Trophoblast cell (in vitro differentiated cells and primary cell): ENCODE results near the gene ZBTB48.

Experiments
- DNase-seq, 2 donors: peaks; one replicate each; pipeline ENCODE4 v3.0.0-alpha.2; 2016
- H2AFZ ChIP-seq: 2 replicates; pipeline ENCODE4 v1.6.1; 2013; ENCODE audit warnings: low read length, moderate library complexity, mild to moderate bottlenecking; ENCODE audit not compliant: insufficient read depth, poor library complexity
- H2AK5ac ChIP-seq: 2 replicates; pipeline ENCODE4 v1.6.1; 2013; ENCODE audit warnings: mild to moderate bottlenecking, low read length
- H2BK120ac ChIP-seq: 2 replicates; pipeline ENCODE4 v1.6.1; 2013; ENCODE audit warnings: low read length, mild to moderate bottlenecking, moderate library complexity; ENCODE audit not compliant: insufficient read depth, poor library complexity
- H2BK12ac ChIP-seq: 2 replicates; pipeline ENCODE4 v1.6.1; 2013; ENCODE audit warnings: mild to moderate bottlenecking, low read length, moderate library complexity
- H2BK5ac ChIP-seq: 2 replicates; pipeline ENCODE4 v1.6.1; 2013; ENCODE audit warnings: low read length, low read depth, moderate library complexity, mild to moderate bottlenecking; ENCODE audit not compliant: poor library complexity
- H3K14ac ChIP-seq: 2 replicates; pipeline ENCODE4 v1.6.1; 2013; ENCODE audit warnings: mild to moderate bottlenecking, low read length
- H3K18ac ChIP-seq: 2 replicates; pipeline ENCODE4 v1.6.1; 2013; ENCODE audit warnings: mild to moderate bottlenecking, low read length
- H3K23ac ChIP-seq: 2 replicates; pipeline ENCODE4 v1.6.1; 2013; ENCODE audit warnings: low read length
- H3K27ac ChIP-seq: 2 replicates; pipeline ENCODE4 v1.5.1; 2013; ENCODE audit warnings: low read depth, mild to moderate bottlenecking, inconsistent platforms, low read length, moderate library complexity
- H3K27me3 ChIP-seq: 2 replicates; pipeline ENCODE4 v1.6.1; 2013; ENCODE audit warnings: inconsistent platforms, mild to moderate bottlenecking, low read length, moderate library complexity; ENCODE audit not compliant: insufficient read depth
- H3K36me3 ChIP-seq, 2 experiments: 1 replicate in 1 of 2; 2 replicates in 1 of 2; pipeline ENCODE4 v1.6.1; 2013; ENCODE audit warnings: low read length in 2 of 2, mild to moderate bottlenecking in 2 of 2, moderate library complexity in 1 of 2; ENCODE audit not compliant: insufficient read depth in 2 of 2, control insufficient read depth in 1 of 2
- H3K4ac ChIP-seq: 2 replicates; pipeline ENCODE4 v1.6.1; 2013; ENCODE audit warnings: low read depth, mild to moderate bottlenecking, low read length, moderate library complexity
- H3K4me1 ChIP-seq, 2 experiments: 1 replicate in 1 of 2; 2 replicates in 1 of 2; pipeline ENCODE4 v1.6.1; 2013; ENCODE audit warnings: low read length in 2 of 2, mild to moderate bottlenecking in 2 of 2, moderate library complexity in 1 of 2; ENCODE audit not compliant: insufficient read depth in 2 of 2, control insufficient read depth in 1 of 2
- H3K4me2 ChIP-seq: 2 replicates; pipeline ENCODE4 v1.6.1; 2013; ENCODE audit warnings: inconsistent platforms, mild to moderate bottlenecking, low read length, moderate library complexity
- H3K4me3 ChIP-seq: 2 replicates; pipeline ENCODE4 v1.5.1; 2013; ENCODE audit warnings: mild to moderate bottlenecking, low read depth, low read length, inconsistent platforms
- H3K79me1 ChIP-seq: one replicate; pipeline ENCODE4 v1.6.1; 2013; ENCODE audit warnings: low read length
- H3K79me2 ChIP-seq: 2 replicates; pipeline ENCODE4 v1.6.1; 2013; ENCODE audit warnings: low read length, mild to moderate bottlenecking; ENCODE audit not compliant: control insufficient read depth, insufficient read depth, poor library complexity
- H3K9ac ChIP-seq: 2 replicates; pipeline ENCODE4 v1.6.1; 2013; ENCODE audit warnings: mild to moderate bottlenecking, low read length
- H3K9me3 ChIP-seq: 2 replicates; pipeline ENCODE4 v1.6.1; 2013; ENCODE audit warnings: low read depth, mild to moderate bottlenecking, control low read depth, inconsistent platforms, low read length; ENCODE audit not compliant: insufficient read depth
- H4K12ac ChIP-seq: 2 replicates; pipeline ENCODE4 v1.6.1; 2013; ENCODE audit warnings: low read depth, mild to moderate bottlenecking, low read length, moderate library complexity
- H4K8ac ChIP-seq: 2 replicates; pipeline ENCODE4 v1.6.1; 2013; ENCODE audit warnings: low read depth, mild to moderate bottlenecking, low read length, moderate library complexity
- H4K91ac ChIP-seq: one replicate; pipeline ENCODE4 v1.6.1; 2013; ENCODE audit warnings: low read depth, mild to moderate bottlenecking, low read length, moderate library complexity
- WGBS: extraction: QIAGEN DNeasy Blood & Tissue Kit; methylation state at CpG from one replicate; pipeline ENCODE4 v1.1.7; 2013; ENCODE audit warnings: missing lambda C conversion rate; ENCODE audit not compliant: insufficient read length, insufficient coverage; ENCODE audit errors: extremely low coverage; 5-methylcytosine and 5-hydroxymethylcytosine counted together

The ZBTB48 gene

GRCh38 chr1:6535214-6535613 is 44.6 kb upstream of the ZBTB48 start:
- Histone ChIP-seq H3K4me3 (no peak overlapping the region), H3K27me3 (no peaks in the 10 kb centered on the region), H3K9me3 (no peaks in the 10 kb centered on the region), H4K8ac (no peak overlapping the region), H3K4me2 (no peak overlapping the region), H3K18ac (no peak overlapping the region), H2BK12ac (no peak overlapping the region), H3K79me1 (no peaks in the 10 kb centered on the region), H2AFZ (no peak overlapping the region), H2BK120ac (no peak overlapping the region), H2BK5ac (no peak overlapping the region), H3K23ac (no peak overlapping the region), H3K79me2 (no peaks in the 10 kb centered on the region), H3K14ac (no peak overlapping the region), H3K4me1 (peaks cover 2 to 3% of the 10 kb centered on the region in 2 experiments), H4K91ac (no peak overlapping the region), H3K9ac (no peak overlapping the region), H4K12ac (no peak overlapping the region), H3K27ac (no peak overlapping the region), H3K36me3 (peaks cover 24 to 35% of the 10 kb centered on the region in 2 experiments), H2AK5ac (no peak overlapping the region), H3K4ac (no peak overlapping the region)
- no peak for DNase-seq
- no CpG with 5 or more reads among the region's 4 CpGs for WGBS

GRCh38 chr1:6536291-6536690 is 43.5 kb upstream of the ZBTB48 start:
- WGBS: no CpG with 5 or more reads among the region's 5 CpGs

GRCh38 chr1:6538956-6539355 is 40.8 kb upstream of the ZBTB48 start:
- no peak overlapping the region for H3K9ac ChIP-seq
- peaks cover 21 to 24% of the 10 kb centered on the region in 2 experiments for H3K36me3 ChIP-seq
- no peaks in the 10 kb centered on the region for H3K27me3 ChIP-seq
- no peak overlapping the region for H3K23ac ChIP-seq
- H3K14ac ChIP-seq: no peak overlapping the region
- no peak overlapping the region for H2BK120ac ChIP-seq
- no peak overlapping the region for H4K91ac ChIP-seq
- no CpG with 5 or more reads among the region's 3 CpGs for WGBS
- no peak overlapping the region for H4K12ac ChIP-seq
- H2AK5ac ChIP-seq: no peak overlapping the region
- H3K4me2 ChIP-seq: no peak overlapping the region
- no peaks in the 10 kb centered on the region for H3K9me3 ChIP-seq
- peaks cover 2 to 3% of the 10 kb centered on the region in 2 experiments for H3K4me1 ChIP-seq
- H4K8ac ChIP-seq: no peak overlapping the region
- H3K79me2 ChIP-seq: no peaks in the 10 kb centered on the region
- no peak overlapping the region for H2BK12ac ChIP-seq
- no peak overlapping the region for H3K4ac ChIP-seq
- H3K18ac ChIP-seq: no peak overlapping the region
- no peak overlapping the region for H2AFZ ChIP-seq
- H3K79me1 ChIP-seq: no peaks in the 10 kb centered on the region
- H3K27ac ChIP-seq: no peak overlapping the region
- no peak overlapping the region for H3K4me3 ChIP-seq
- H2BK5ac ChIP-seq: no peak overlapping the region
- DNase-seq: no peak

More at GRCh38 chr1:6536291-6536690, 43.5 kb upstream of the ZBTB48 start:
- Histone ChIP-seq H3K4me2 (no peak overlapping the region), H4K8ac (no peak overlapping the region), H3K4me1 (peaks cover 2 to 3% of the 10 kb centered on the region in 2 experiments), H3K23ac (no peak overlapping the region), H3K79me2 (no peaks in the 10 kb centered on the region), H4K91ac (no peak overlapping the region), H2BK5ac (no peak overlapping the region), H2AFZ (no peak overlapping the region), H4K12ac (no peak overlapping the region), H3K27me3 (no peaks in the 10 kb centered on the region), H2AK5ac (no peak overlapping the region), H2BK120ac (no peak overlapping the region), H3K4ac (no peak overlapping the region), H3K18ac (no peak overlapping the region), H3K9ac (no peak overlapping the region), H3K79me1 (no peaks in the 10 kb centered on the region), H3K36me3 (peaks cover 23 to 32% of the 10 kb centered on the region in 2 experiments), H3K9me3 (no peaks in the 10 kb centered on the region), H3K14ac (no peak overlapping the region), H3K27ac (no peak overlapping the region), H3K4me3 (no peak overlapping the region), H2BK12ac (no peak overlapping the region)
- DNase-seq: no peak

- H2BK120ac ChIP-seq: no peak overlapping the region
- no peak overlapping the region for H4K8ac ChIP-seq
- no peak overlapping the region for H3K18ac ChIP-seq
- no CpG with 5 or more reads among the region's 3 CpGs for WGBS
- H2AFZ ChIP-seq: no peak overlapping the region
- no peak overlapping the region for H2BK5ac ChIP-seq
- H3K27ac ChIP-seq: no peak overlapping the region
- H3K4ac ChIP-seq: no peak overlapping the region
- no peak overlapping the region for H3K9ac ChIP-seq
- no peak overlapping the region for H4K91ac ChIP-seq
- H3K36me3 ChIP-seq: peaks cover 38 to 66% of the 10 kb centered on the region in 2 experiments
- no peak overlapping the region for H3K23ac ChIP-seq
- no peak overlapping the region for H4K12ac ChIP-seq
- no peak overlapping the region for H3K4me2 ChIP-seq
- no peaks in the 10 kb centered on the region for H3K4me1 ChIP-seq
- no peak overlapping the region for H3K4me3 ChIP-seq
- DNase-seq: no peak
- no peaks in the 10 kb centered on the region for H3K79me2 ChIP-seq
- H3K79me1 ChIP-seq: no peaks in the 10 kb centered on the region
- H3K27me3 ChIP-seq: no peaks in the 10 kb centered on the region
- peaks cover 1% of the 10 kb centered on the region for H3K9me3 ChIP-seq
- no peak overlapping the region for H2BK12ac ChIP-seq
- H3K14ac ChIP-seq: no peak overlapping the region
- no peak overlapping the region for H2AK5ac ChIP-seq
Observed at GRCh38 chr1:6544831-6545230, 35.0 kb upstream of the ZBTB48 start.
